Fibroblast of skin of left biceps (primary cell): Measurements from ENCODE around the gene CHRDL2.

Experiments used
- DNase-seq, 2 experiments: peaks; one replicate each; pipeline ENCODE4 v3.0.0-alpha.2; 2013; ENCODE audit warnings: low read depth in 2 of 2

CHRDL2 gene

GRCh38 chr11:74685338-74685737 is 45.9 kb downstream of the CHRDL2 start:
- no peak for DNase-seq

- no peak for DNase-seq
Measured at GRCh38 chr11:74684661-74685060, 46.6 kb downstream of the CHRDL2 start.

- DNase-seq = no peak
Measured at GRCh38 chr11:74683941-74684481, 47.2 kb downstream of the CHRDL2 start.

GRCh38 chr11:74683279-74683871 is 47.9 kb downstream of the CHRDL2 start:
- DNase-seq = no peak

- DNase-seq = no peak
Measured at GRCh38 chr11:74682731-74683278, 48.4 kb downstream of the CHRDL2 start.

- DNase-seq = no peak
Measured at GRCh38 chr11:74681686-74682651, 49.3 kb downstream of the CHRDL2 start.

- DNase-seq = no peak
Measured at GRCh38 chr11:74680703-74681531, 50.3 kb downstream of the CHRDL2 start.

GRCh38 chr11:74680035-74680671 is 51.1 kb downstream of the CHRDL2 start:
- DNase-seq = no peak

- DNase-seq = no peak
Measured at GRCh38 chr11:74679513-74679865, 51.7 kb downstream of the CHRDL2 start.

GRCh38 chr11:74678591-74679512 is 52.4 kb downstream of the CHRDL2 start:
- DNase-seq = no peak

- no peak for DNase-seq
Measured at GRCh38 chr11:74678041-74678440, 53.2 kb downstream of the CHRDL2 start.

GRCh38 chr11:74677131-74677530 is 54.1 kb downstream of the CHRDL2 start:
- DNase-seq = no peak

- no peak for DNase-seq
Measured at GRCh38 chr11:74676596-74676995, 54.6 kb downstream of the CHRDL2 start.

- no peak for DNase-seq
Measured at GRCh38 chr11:74675761-74676160, 55.5 kb downstream of the CHRDL2 start.

GRCh38 chr11:74673693-74674360 is 57.4 kb downstream of the CHRDL2 start:
- DNase-seq = no peak

GRCh38 chr11:74672956-74673692 is 58.1 kb downstream of the CHRDL2 start:
- peak; percentile 88 to 92 for DNase-seq

GRCh38 chr11:74672332-74672955 is 58.8 kb downstream of the CHRDL2 start:
- DNase-seq = peak in 1 of 2 experiments; percentile 8

GRCh38 chr11:74671520-74672196 is 59.6 kb downstream of the CHRDL2 start:
- DNase-seq = peak; percentile 55 to 57
